OCI-LY7 (cell line): ENCODE measurements around the gene IRGC.

Source experiments
- CTCF ChIP-seq: fragments of 200-600 bp; sonication (generic); conservative IDR thresholded peaks from 2 replicates; pipeline ENCODE4 v1.5.1; 2014; ENCODE audit warnings: mild to moderate bottlenecking, antibody characterized with exemption, low read length, moderate library complexity, mixed read lengths
- EZH2phosphoT487 ChIP-seq: fragments of 200-600 bp; sonication (generic); IDR thresholded peaks from 2 replicates; pipeline ENCODE4 v1.6.1; 2018; ENCODE audit warnings: low read depth, borderline replicate concordance, mild to moderate bottlenecking, mixed run types, antibody characterized with exemption, low read length, moderate library complexity, mixed read lengths

GRCh38 chr19:43694553-43694952 is 21.3 kb upstream of the IRGC start:
- TF ChIP-seq CTCF (no peak), EZH2phosphoT487 (no peak)
